ENCODE results near the gene PAIP2B. TPM values are rescaled to one million over a fixed set of nuclear protein-coding genes. Genes with fewer than 3 reads are reported as not detected.

PAIP2B gene
- total and polyA plus RNA-seq, 8 donors: 4.9 to 14.1 (median 8.1) TPM

DNA sequence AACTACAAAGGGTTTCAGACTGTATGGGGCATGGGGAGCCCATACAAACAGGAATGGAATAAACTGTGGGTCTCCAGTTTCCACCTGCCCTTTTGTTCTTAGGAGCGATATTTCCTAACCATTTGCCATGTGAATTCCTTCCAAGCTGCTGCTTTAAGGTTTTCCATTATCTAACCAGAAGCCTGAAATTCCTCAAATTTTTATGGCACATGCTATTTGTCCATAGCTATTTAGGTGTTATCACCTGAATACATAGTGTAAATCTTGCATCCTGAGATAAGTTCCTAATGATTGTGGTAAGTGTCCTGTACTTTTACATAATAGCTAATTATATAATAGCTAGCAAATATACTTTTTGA is 17.4 kb upstream of the PAIP2B start:
- WGBS, 5 donors: 45 to 66% (median 53%) methylated on average over 1 of the region's 1 CpG
- DNase-seq: no peak
- H3K27me3 ChIP-seq: no peaks in the 10 kb centered on the region
- intact Hi-C loops (cut with DNase I; ENCODE audit: low total_unique reads): no loop called here
- H3K9me3 ChIP-seq: no peaks in the 10 kb centered on the region
- peaks cover 0 to 9% (median 4%) of the 10 kb centered on the region in 4 donors for H3K4me1 ChIP-seq
- TF ChIP-seq POLR2A (IDR thresholded peaks at IDR 0.05) (no peak), POLR2AphosphoS5 (IDR thresholded peaks at IDR 0.05) (no peak)
- TF ChIP-seq, protein P1, sequence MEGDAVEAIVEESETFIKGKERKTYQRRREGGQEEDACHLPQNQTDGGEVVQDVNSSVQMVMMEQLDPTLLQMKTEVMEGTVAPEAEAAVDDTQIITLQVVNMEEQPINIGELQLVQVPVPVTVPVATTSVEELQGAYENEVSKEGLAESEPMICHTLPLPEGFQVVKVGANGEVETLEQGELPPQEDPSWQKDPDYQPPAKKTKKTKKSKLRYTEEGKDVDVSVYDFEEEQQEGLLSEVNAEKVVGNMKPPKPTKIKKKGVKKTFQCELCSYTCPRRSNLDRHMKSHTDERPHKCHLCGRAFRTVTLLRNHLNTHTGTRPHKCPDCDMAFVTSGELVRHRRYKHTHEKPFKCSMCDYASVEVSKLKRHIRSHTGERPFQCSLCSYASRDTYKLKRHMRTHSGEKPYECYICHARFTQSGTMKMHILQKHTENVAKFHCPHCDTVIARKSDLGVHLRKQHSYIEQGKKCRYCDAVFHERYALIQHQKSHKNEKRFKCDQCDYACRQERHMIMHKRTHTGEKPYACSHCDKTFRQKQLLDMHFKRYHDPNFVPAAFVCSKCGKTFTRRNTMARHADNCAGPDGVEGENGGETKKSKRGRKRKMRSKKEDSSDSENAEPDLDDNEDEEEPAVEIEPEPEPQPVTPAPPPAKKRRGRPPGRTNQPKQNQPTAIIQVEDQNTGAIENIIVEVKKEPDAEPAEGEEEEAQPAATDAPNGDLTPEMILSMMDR (IDR thresholded peaks at IDR 0.05): no peak
- H3K36me3 ChIP-seq: no peaks in the 10 kb centered on the region
- H3K4me3 ChIP-seq: no peak overlapping the region
- no peak overlapping the region for H3K27ac ChIP-seq

DNA sequence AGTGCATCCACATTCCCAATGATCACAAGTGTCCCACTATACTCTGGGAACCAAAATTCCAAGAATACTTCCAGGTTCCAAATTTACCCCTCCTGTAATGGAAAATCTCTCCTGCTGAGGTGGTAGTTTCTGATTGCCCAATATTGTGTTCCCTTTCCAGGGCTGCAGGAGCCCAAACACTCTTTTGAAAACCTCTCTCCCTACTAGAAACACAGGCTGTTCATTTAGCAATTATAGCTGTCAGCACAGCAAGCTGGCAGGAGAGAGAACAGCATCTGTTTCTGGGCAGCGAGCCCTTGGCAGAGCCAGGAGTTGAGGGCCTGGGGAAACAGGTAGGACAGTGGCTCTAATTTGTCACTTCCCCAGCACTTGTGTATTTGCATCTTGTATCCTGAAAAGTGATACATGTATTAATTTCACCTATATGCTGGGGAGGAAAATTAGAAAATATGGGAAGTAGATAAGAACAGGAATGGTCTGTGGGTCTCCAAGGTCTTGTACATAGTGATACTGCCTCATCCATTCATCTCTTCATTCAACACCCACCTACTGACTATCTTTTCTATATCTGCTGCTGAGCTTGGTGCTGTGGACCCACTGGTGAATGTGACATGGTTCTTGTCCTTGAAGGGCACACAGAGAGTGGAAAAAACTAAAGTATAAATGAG is 16.9 kb upstream of the PAIP2B start:
- Histone ChIP-seq H3K4me3 (no peak overlapping the region), H3K27ac (no peak overlapping the region), H3K9me3 (no peaks in the 10 kb centered on the region), H3K27me3 (no peaks in the 10 kb centered on the region), H3K4me1 (peaks cover 0 to 9% (median 4%) of the 10 kb centered on the region in 4 donors), H3K36me3 (no peaks in the 10 kb centered on the region)
- peak in 1 of 2 donors; percentile 20 for DNase-seq
- WGBS, 5 donors: 55 to 71% (median 55%) methylated on average over 1 of the region's 1 CpG
- TF ChIP-seq POLR2A (IDR thresholded peaks at IDR 0.05) (no peak), POLR2AphosphoS5 (IDR thresholded peaks at IDR 0.05) (no peak), EP300 (IDR thresholded peaks at IDR 0.05) (no peak)
- TF ChIP-seq, protein P1 (IDR thresholded peaks at IDR 0.05): no peak
- intact Hi-C loops (cut with DNase I; ENCODE audit: low total_unique reads): no loop called here

DNA sequence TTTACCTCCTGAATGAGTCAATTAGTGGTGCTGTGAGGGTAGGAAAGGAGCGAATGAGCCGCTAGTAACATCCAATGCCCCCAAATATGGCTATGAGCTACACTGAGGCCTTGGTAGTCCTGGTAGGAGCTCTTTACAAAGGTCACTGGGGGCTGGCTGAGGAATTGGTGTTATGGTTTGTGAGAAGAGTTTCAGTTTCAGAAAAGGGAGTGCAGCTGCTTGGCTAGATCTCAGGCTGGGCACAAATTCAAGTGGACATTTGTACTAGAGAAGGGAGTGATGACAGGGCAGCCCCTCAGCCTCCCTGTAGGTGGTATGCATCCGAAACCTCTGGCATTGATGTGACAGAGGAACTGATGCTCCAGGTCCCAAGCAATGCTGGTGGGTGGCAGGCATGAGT is 13.9 kb upstream of the PAIP2B start:
- TF ChIP-seq POLR2AphosphoS5 (IDR thresholded peaks at IDR 0.05) (no peak), POLR2A (IDR thresholded peaks at IDR 0.05) (no peak), EP300 (IDR thresholded peaks at IDR 0.05) (no peak)
- TF ChIP-seq, protein P1 (IDR thresholded peaks at IDR 0.05): no peak
- no peak overlapping the region for H3K4me3 ChIP-seq
- DNase-seq: peak in 1 of 2 donors; percentile 8
- H3K36me3 ChIP-seq: no peaks in the 10 kb centered on the region
- H3K27me3 ChIP-seq: no peaks in the 10 kb centered on the region
- H3K27ac ChIP-seq: peak overlapping the region in 1 of 5 donors; percentile 30
- 59 to 86% (median 74%) methylated on average over 3 of the region's 3 CpGs for WGBS, 5 donors
- H3K4me1 ChIP-seq: peaks cover 0 to 9% (median 4%) of the 10 kb centered on the region in 4 donors
- intact Hi-C loops (cut with DNase I; ENCODE audit: low total_unique reads): no loop called here
- no peaks in the 10 kb centered on the region for H3K9me3 ChIP-seq

DNA sequence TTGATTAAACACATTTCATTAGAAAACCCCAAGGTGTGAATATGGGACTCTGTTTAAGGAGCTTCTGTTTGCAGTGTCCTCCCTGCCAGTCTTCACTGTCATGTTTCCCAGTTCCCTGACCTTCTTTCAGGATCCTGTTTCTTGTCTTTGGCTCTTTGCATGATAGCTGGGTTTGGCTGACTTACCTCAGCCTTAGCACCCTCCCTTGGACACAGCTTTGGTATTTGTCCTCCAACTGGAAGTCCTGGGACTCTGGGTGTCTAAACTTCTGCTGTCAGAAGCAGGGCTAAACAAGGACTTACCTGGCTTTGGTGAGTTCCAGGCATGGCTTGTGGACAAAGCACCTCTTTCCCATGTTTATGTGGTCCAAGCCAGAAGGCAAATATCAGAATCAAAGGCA is 11.2 kb upstream of the PAIP2B start:
- Histone ChIP-seq H3K4me3 (no peak overlapping the region), H3K36me3 (no peaks in the 10 kb centered on the region), H3K27ac (no peak overlapping the region), H3K27me3 (no peaks in the 10 kb centered on the region), H3K4me1 (peaks cover 0 to 9% (median 4%) of the 10 kb centered on the region in 4 donors), H3K9me3 (peaks cover 0 to 7% (median 3%) of the 10 kb centered on the region in 4 donors)
- no peak for DNase-seq
- intact Hi-C loops (cut with DNase I; ENCODE audit: low total_unique reads): no loop called here
- TF ChIP-seq POLR2A (IDR thresholded peaks at IDR 0.05) (no peak), POLR2AphosphoS5 (IDR thresholded peaks at IDR 0.05) (no peak), EP300 (IDR thresholded peaks at IDR 0.05) (no peak)
- TF ChIP-seq, protein P1 (IDR thresholded peaks at IDR 0.05): no peak

All from stomach (tissue), 9 donors.